Calu3 (cell line): ENCODE results near the gene SPAG16. TPM values are rescaled to one million over a fixed set of nuclear protein-coding genes. Genes with fewer than 3 reads are reported as not detected.

Experiments
- BruUV-seq: library from RNA; stranded (reverse); fragments of 400-500 nt; replicated peaks from 2 replicates; lab custom pipeline; 2021; lab: Mats Ljungman, UMichigan
- CTCF ChIA-PET: fragments of 300-600 bp; sonication (Branson Sonifier 250); formaldehyde crosslinking; loops from one replicate; lab custom pipeline; 2022; ENCODE audit warnings: antibody characterized with exemption; lab: Charles Lee
- DNase-seq: peaks from one replicate; pipeline ENCODE4 v3.0.0; 2022
- H3K27ac Mint-ChIP-seq: one replicate; pipeline ENCODE4 v1.8.0; 2022; ENCODE audit warnings: mixed read lengths; ENCODE audit not compliant: unreplicated experiment
- H3K27me3 Mint-ChIP-seq: one replicate; pipeline ENCODE4 v1.8.0; 2022; ENCODE audit warnings: mixed read lengths; ENCODE audit not compliant: unreplicated experiment
- H3K36me3 Mint-ChIP-seq: one replicate; pipeline ENCODE4 v1.8.0; 2022; ENCODE audit warnings: mild to moderate bottlenecking, moderate library complexity, mixed read lengths; ENCODE audit not compliant: insufficient read depth, unreplicated experiment
- H3K4me1 Mint-ChIP-seq: one replicate; pipeline ENCODE4 v1.8.0; 2022; ENCODE audit warnings: mild to moderate bottlenecking, low read depth, mixed read lengths; ENCODE audit not compliant: unreplicated experiment
- H3K4me3 Mint-ChIP-seq: one replicate; pipeline ENCODE4 v1.8.0; 2022; ENCODE audit warnings: mild to moderate bottlenecking, low read depth, moderate library complexity, mixed read lengths; ENCODE audit not compliant: unreplicated experiment
- H3K9me3 Mint-ChIP-seq: one replicate; pipeline ENCODE4 v1.8.0; 2022; ENCODE audit warnings: low read depth, mixed read lengths; ENCODE audit not compliant: unreplicated experiment
- CTCF ChIP-seq: fragments of 200-600 bp; IDR thresholded peaks from one replicate; pipeline ENCODE4 v1.8.0; 2022; ENCODE audit warnings: antibody characterized with exemption; ENCODE audit not compliant: unreplicated experiment
- intact Hi-C: fragments of 100-400 bp; cut with micrococcal nuclease; formaldehyde crosslinking; loops from one replicate; pipeline ENCODE4 v1.10.0; 2022; ENCODE audit not compliant: unreplicated experiment
- total RNA-seq: library from RNA; stranded (reverse); gene quantifications from 2 replicates; pipeline ENCODE4 v1.2.3, GENCODE V29; 2022

Gene SPAG16
- total RNA-seq, 1 experiment from 2014 or later, result 30.2 TPM

DNA sequence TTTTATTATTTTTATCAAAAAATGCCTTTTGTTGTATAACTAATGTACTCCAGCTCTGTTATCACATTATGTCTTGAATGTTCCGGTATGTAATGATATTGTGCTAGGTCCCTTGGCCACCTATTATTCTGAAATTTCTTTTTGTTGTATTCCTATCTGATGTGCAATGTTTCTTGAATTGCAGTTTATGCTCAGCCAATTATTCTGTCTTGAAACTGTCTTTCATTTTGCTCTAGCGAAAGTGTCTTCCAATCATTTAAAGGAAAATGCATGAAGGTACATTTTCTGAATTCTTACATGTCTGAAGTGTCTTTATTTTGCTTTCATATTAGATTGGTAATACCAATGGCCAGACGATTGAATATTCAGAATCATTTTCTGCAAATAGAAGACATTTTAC, 277.5 kb downstream of the SPAG16 start:
- no peak for DNase-seq
- BruUV-seq, result no TSS peak
- Mint-ChIP-seq H3K4me1 (no peaks in the 10 kb centered on the region), H3K36me3 (no peaks in the 10 kb centered on the region), H3K4me3 (no peak overlapping the region), H3K27ac (no peak overlapping the region), H3K27me3 (no peaks in the 10 kb centered on the region), H3K9me3 (peaks cover 8% of the 10 kb centered on the region)
- CTCF ChIA-PET, result no interaction called here
- intact Hi-C loops, result no loop called here
- TF ChIP-seq CTCF, result no peak

DNA sequence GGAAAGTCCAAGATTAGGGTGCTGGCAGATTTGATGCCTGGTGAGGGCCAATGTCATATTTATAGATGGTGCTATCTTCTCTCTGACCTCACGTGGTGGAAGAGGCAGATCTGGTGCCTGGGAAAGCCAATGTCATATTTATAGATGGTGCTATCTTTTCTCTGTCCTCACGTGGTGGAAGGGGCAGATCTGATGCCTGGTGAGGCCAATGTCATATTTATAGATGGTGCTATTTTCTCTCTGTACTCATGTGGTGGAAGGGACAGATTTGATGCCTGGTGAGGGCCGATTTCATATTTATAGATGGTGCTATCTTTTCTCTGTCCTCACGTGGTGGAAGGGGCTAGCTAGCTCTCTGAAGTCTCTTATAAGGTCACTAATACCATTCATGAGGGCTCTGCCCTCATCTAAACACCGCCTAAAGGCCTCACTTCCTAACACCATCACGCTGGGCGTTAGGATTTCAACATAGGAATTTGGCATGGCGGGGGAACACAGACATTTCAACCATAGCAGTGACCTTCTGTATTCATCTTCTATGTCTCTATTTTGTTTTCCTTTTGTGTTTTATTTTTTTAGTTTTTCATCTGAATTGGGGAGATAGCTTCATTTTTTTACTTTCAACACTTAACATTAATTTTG, 278.4 kb downstream of the SPAG16 start:
- no peak for TF ChIP-seq CTCF
- Mint-ChIP-seq H3K36me3 (no peaks in the 10 kb centered on the region), H3K4me3 (no peak overlapping the region), H3K4me1 (no peaks in the 10 kb centered on the region), H3K27ac (no peak overlapping the region), H3K27me3 (no peaks in the 10 kb centered on the region), H3K9me3 (peaks cover 8% of the 10 kb centered on the region)
- intact Hi-C loops, result no loop called here
- no peak for DNase-seq
- no TSS peak for BruUV-seq
- CTCF ChIA-PET, result interaction anchor here (0.5 kb wide), 1 partner anchor 413 kb away, joined by 3 read pairs; no protein-coding TSS in a partner anchor

DNA sequence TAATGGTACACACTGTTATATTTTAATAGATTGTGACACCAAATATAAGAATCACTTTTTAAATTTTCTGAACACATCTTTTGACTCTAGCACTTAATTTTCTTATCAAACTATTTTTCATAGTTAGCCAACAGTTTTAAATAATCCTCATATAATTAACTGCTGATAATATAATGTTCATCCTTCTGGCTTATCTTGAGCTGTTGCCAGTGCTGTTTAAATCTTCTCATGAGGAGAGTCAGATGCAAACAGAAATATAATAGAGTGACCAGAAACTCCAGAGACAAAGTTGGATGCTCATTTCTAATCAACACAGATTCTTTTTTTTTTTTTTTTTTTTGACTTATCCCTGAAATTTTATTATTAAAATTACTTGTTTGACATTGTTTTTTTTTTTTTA, 282.6 kb downstream of the SPAG16 start:
- Mint-ChIP-seq H3K27me3 (no peaks in the 10 kb centered on the region), H3K4me1 (no peaks in the 10 kb centered on the region)
- no TSS peak for BruUV-seq

GRCh38 chr2:213609570-213610170, 325.4 kb downstream of the SPAG16 start:
- Mint-ChIP-seq H3K36me3 (no peaks in the 10 kb centered on the region), H3K9me3 (peaks cover 2% of the 10 kb centered on the region), H3K27ac (no peak overlapping the region), H3K27me3 (no peaks in the 10 kb centered on the region), H3K4me1 (no peaks in the 10 kb centered on the region), H3K4me3 (no peak overlapping the region)
- intact Hi-C loops, result no loop called here
- DNase-seq, result no peak
- CTCF ChIA-PET, result no interaction called here
- no peak for TF ChIP-seq CTCF
- BruUV-seq, result no TSS peak

More for the DNA sequence above, 282.6 kb downstream of the SPAG16 start:
- Mint-ChIP-seq H3K9me3 (peaks cover 8% of the 10 kb centered on the region), H3K27ac (no peak overlapping the region), H3K36me3 (no peaks in the 10 kb centered on the region), H3K4me3 (no peak overlapping the region)
- DNase-seq, result no peak
- intact Hi-C loops, result no loop called here
- CTCF ChIA-PET, result no interaction called here
- no peak for TF ChIP-seq CTCF
